HG02678 (cell line): ENCODE data around the gene LRRC56.

Experiments used
- ATAC-seq: cut with Tn5 transposase; IDR thresholded peaks from one replicate; pipeline ENCODE4 v1.9.1; 2021; ENCODE audit warnings: mild to moderate bottlenecking, moderate library complexity; ENCODE audit not compliant: unreplicated experiment

Gene LRRC56

GRCh38 chr11:592501-592900 is 55.2 kb downstream of the LRRC56 start:
- ATAC-seq: no peak

GRCh38 chr11:592918-593317 is 55.6 kb downstream of the LRRC56 start:
- no peak for ATAC-seq

GRCh38 chr11:593347-593746 is 56.0 kb downstream of the LRRC56 start:
- no peak for ATAC-seq

GRCh38 chr11:595400-595799 is 58.1 kb downstream of the LRRC56 start:
- ATAC-seq: no peak

- ATAC-seq: no peak
Measured at GRCh38 chr11:596374-596773, 59.0 kb downstream of the LRRC56 start.

GRCh38 chr11:597166-597725 is 59.9 kb downstream of the LRRC56 start:
- ATAC-seq: no peak

GRCh38 chr11:598005-598680 is 60.8 kb downstream of the LRRC56 start:
- ATAC-seq: no peak

- ATAC-seq: no peak
Measured at GRCh38 chr11:601573-602245, 64.4 kb downstream of the LRRC56 start.

GRCh38 chr11:603154-603553 is 65.8 kb downstream of the LRRC56 start:
- no peak for ATAC-seq
